ENCODE data around the gene CARF.
"Not testable (repeated sequence)": the region's sequence is repeated elsewhere in the genome, so short reads cannot be mapped to it uniquely, and the experiment has no call there.

The CARF gene

DNA sequence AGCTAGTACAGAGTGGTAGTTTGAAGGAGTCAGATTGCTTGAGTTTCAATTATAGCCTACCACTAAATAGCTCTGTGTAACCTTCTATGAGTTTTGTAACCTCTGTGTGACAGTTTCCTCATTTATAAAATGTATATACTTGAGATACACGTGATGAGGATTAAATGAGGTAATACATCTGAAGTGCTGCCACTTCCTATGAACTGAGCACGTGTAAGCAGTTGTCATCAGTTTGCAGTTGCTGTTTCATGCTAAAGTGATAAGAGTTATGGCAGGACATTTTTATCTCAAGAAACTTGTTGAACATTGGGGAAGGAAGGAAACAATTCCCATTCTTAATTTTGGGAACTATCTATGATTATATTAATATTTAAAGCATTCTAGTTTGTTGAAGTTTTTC, 38.5 kb downstream of the CARF start:
- CTCF ChIA-PET: interaction anchor here (1.0 to 2.6 kb wide), 3 partner anchors 10 to 35 kb away, joined by 3 to 7 read pairs (median 4); no protein-coding TSS in a partner anchor
- no peak for DNase-seq (ENCODE audit: extremely low spot score)
- TF ChIP-seq, protein P1, sequence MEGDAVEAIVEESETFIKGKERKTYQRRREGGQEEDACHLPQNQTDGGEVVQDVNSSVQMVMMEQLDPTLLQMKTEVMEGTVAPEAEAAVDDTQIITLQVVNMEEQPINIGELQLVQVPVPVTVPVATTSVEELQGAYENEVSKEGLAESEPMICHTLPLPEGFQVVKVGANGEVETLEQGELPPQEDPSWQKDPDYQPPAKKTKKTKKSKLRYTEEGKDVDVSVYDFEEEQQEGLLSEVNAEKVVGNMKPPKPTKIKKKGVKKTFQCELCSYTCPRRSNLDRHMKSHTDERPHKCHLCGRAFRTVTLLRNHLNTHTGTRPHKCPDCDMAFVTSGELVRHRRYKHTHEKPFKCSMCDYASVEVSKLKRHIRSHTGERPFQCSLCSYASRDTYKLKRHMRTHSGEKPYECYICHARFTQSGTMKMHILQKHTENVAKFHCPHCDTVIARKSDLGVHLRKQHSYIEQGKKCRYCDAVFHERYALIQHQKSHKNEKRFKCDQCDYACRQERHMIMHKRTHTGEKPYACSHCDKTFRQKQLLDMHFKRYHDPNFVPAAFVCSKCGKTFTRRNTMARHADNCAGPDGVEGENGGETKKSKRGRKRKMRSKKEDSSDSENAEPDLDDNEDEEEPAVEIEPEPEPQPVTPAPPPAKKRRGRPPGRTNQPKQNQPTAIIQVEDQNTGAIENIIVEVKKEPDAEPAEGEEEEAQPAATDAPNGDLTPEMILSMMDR (IDR thresholded peaks at IDR 0.05; ENCODE audit: control extremely low read depth, extremely low read depth, low read depth, missing control alignments): no peak
- POLR2A ChIA-PET: no interaction called here

DNA sequence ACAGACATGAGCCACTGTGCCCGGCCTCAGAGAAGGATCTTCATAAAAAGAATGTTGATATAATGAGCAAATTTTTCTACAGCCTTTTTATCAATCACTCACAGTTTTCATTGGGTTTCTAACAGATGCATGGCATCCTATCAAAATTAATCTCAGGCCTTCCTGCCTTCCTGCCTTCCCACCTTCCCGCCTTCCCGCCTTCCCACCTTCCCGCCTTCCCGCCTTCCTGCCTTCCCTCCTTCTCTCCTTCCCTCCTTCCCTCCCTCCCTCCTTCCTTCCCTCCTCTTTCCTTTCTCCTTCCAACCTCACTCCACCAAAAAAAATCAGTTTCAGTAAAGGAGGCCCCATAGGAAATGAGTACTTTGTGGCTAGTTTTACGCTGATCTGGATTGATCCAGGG, 48.4 kb downstream of the CARF start:
- no peak for DNase-seq (ENCODE audit: extremely low spot score)
- POLR2A ChIA-PET: no interaction called here
- TF ChIP-seq, protein P1 (IDR thresholded peaks at IDR 0.05; ENCODE audit: control extremely low read depth, extremely low read depth, low read depth, missing control alignments): no peak
- CTCF ChIA-PET: no interaction called here

- TF ChIP-seq, protein P1 (IDR thresholded peaks at IDR 0.05; ENCODE audit: control extremely low read depth, extremely low read depth, low read depth, missing control alignments): no peak
- POLR2A ChIA-PET: interaction anchor here (0.6 kb wide), 1 partner anchor 41 kb away, joined by 3 read pairs; no protein-coding TSS in a partner anchor
- no peak for DNase-seq (ENCODE audit: extremely low spot score)
- CTCF ChIA-PET: interaction anchor here (1.7 kb wide), 1 partner anchor 13 kb away, joined by 7 read pairs; no protein-coding TSS in a partner anchor
Measured at GRCh38 chr2:202963712-202964111, 51.6 kb downstream of the CARF start.

DNA sequence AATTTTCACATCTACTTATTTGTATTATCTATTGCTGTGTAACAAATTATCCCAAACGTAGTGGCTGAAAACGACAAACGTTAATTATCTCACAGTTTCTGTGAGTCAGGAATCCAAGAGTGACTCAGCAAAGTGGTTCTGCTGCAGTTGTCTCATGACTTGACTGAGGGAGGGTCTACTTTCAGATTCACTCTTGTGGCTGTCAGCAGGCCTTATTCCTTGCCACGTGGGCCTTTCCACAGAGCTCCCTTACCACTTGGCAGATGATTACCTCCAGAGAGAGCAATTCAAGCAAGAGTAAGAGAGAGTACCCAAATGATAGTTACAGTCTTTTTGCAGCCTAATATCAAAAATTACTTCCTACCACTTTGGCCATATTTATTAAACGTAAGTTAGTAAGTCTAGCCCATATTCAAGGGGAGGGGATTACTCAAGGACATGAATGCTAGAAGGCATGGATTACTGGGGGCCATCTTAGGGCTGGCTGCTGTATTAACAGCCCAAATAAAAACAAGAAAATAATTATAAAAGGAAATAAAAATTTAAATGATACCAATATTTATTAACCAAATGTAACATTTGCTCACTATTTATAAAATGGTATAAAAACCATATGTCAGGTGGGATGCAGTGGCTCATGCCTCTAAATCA, 53.9 kb downstream of the CARF start:
- CTCF ChIA-PET: no interaction called here
- TF ChIP-seq, protein P1 (IDR thresholded peaks at IDR 0.05; ENCODE audit: control extremely low read depth, extremely low read depth, low read depth, missing control alignments): no peak

DNA sequence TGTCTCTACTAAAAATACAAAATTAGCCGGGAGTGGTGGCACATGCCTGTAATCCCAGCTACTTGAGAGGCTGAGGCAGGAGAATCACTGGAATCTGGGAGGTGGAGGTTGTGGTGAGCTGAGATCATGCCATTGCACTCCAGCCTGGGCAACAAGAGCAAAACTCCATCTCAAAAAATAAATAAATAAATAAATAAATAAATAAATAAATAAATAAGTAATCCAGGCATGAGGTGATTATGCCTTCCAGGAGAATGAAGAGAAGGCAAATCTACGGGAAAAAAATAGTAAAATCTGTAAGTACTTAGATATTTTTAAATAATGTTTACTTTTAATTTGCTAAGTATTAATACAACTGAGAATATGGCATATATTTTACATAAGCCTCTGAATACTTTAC, 57.3 kb downstream of the CARF start:
- POLR2A ChIA-PET: interaction anchor here (0.6 kb wide), 1 partner anchor 359 kb away, joined by 11 read pairs; no protein-coding TSS in a partner anchor
- DNase-seq (ENCODE audit: extremely low spot score): not testable (repeated sequence)
- CTCF ChIA-PET: interaction anchor here (1.2 to 1.3 kb wide), 2 partner anchors 10 to 24 kb away, joined by 3 to 4 read pairs; no protein-coding TSS in a partner anchor

More for the DNA sequence above, 53.9 kb downstream of the CARF start:
- POLR2A ChIA-PET: no interaction called here
- DNase-seq (ENCODE audit: extremely low spot score): peak; percentile 44

DNA sequence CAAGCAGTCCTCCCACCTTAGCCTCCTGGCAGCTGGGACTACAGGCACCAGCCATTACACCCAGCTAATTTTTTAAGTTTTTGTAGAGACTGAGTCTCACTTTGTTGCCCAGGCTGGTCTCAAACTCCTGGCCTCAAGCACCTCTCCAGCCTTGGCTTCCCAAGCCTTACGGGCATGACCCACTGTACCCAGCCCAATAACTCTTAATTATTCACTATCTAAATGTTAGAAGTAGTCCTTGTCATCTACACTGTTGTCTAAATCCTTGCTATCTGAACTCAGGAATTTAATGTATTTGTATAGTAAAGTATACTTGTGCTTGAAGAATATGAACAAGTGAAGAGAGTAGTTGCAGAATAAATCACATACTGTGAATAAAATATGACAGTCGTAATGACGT, 64.7 kb downstream of the CARF start:
- TF ChIP-seq, protein P1 (IDR thresholded peaks at IDR 0.05; ENCODE audit: control extremely low read depth, extremely low read depth, low read depth, missing control alignments): no peak
- POLR2A ChIA-PET: no interaction called here
- no peak for DNase-seq (ENCODE audit: extremely low spot score)
- CTCF ChIA-PET: interaction anchor here (0.7 to 1.4 kb wide), 4 partner anchors 9 to 57 kb away, joined by 3 read pairs; no protein-coding TSS in a partner anchor

- CTCF ChIA-PET: no interaction called here
- TF ChIP-seq, protein P1 (IDR thresholded peaks at IDR 0.05; ENCODE audit: control extremely low read depth, extremely low read depth, low read depth, missing control alignments): no peak
- POLR2A ChIA-PET: no interaction called here
- DNase-seq (ENCODE audit: extremely low spot score): no peak
Measured at GRCh38 chr2:202982779-202983491, 70.9 kb downstream of the CARF start.
